ENCODE results near the gene FGD3. TPM values are rescaled to one million over a fixed set of nuclear protein-coding genes. Genes with fewer than 3 reads are reported as not detected.

Gene FGD3
- total and polyA plus RNA-seq, 9 of the 15 experiments (the other 6 are each of a cell fraction or from before 2014, with no cell fraction given) = 0.07 to 1.3 (median 0.29) TPM

DNA sequence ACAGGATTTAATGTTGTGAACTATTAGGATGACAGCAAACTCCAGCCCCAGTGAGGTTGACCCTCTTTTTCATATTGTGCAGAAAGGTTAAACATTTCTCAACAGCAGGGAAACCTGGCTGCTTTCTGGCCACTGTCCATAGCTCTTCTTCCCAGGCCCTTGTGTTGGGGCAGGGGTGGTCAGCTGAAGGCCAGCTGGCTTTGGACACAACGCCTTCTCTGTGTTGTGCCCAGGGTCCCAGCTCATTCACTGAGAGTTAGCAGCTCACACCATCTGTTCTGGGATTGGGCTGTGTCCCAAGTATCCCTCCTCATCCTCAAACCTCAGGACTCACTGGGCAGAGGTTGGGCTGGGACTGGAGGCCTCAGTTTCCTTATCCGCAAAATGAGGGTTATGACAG lies 1.3 kb downstream of the FGD3 start:
- no peaks in the 10 kb centered on the region for H4K20me1 ChIP-seq (replicated peaks; ENCODE audit: control insufficient read depth, insufficient read depth, low read length)
- no peaks in the 10 kb centered on the region for H3K79me2 ChIP-seq (ENCODE audit: control insufficient read depth, insufficient read depth, low read length)
- no peak for DNase-seq (ENCODE audit: extremely low read depth in 1 of 4, low spot score in 3 of 4)
- intact Hi-C loops (cut with micrococcal nuclease) = no loop called here
- in situ Hi-C loops (cut with MboI) = no loop called here
- ChIA-PET POLR2A (no interaction called here), CTCF (ENCODE audit: low intra/inter-chr PET ratio) (no interaction called here)
- no peak overlapping the region for H3K4me2 ChIP-seq (ENCODE audit: insufficient read depth, low read length)
- ATAC-seq = no peak
- no peak overlapping the region for H3K27ac ChIP-seq (ENCODE audit: extremely low read depth, low read depth, low read length)
- no peak for FAIRE-seq
- H3K4me1 ChIP-seq (replicated peaks in 1 of 2; ENCODE audit: control insufficient read depth in 2 of 2, insufficient read depth in 2 of 2, low read length in 2 of 2) = peaks cover 0 to 6% of the 10 kb centered on the region in 2 experiments; a peak in 2 of 5 replicates
- peaks cover 3% of the 10 kb centered on the region; the same call in 1 of the 2 replicates for H3K9me3 ChIP-seq (replicated peaks; ENCODE audit: control insufficient read depth, insufficient read depth, low read depth, low read length)
- peaks cover 49 to 69% of the 10 kb centered on the region in 2 experiments for H3K27me3 ChIP-seq (ENCODE audit: control insufficient read depth in 2 of 2, insufficient read depth in 2 of 2, low read length in 2 of 2)
- H3K36me3 ChIP-seq (ENCODE audit: control insufficient read depth, insufficient read depth, low read length) = no peaks in the 10 kb centered on the region
- no peak overlapping the region for H3K9ac ChIP-seq (ENCODE audit: insufficient read depth in 1 of 2, low read depth in 2 of 2, low read length in 2 of 2)
- H2AFZ ChIP-seq (ENCODE audit: low read depth, low read length) = no peak overlapping the region
- 5% methylated on average over 2 of the region's 2 CpGs for WGBS (ENCODE audit: insufficient coverage, low coverage, missing lambda C conversion rate)
- no peak overlapping the region for H3K4me3 ChIP-seq
- no TSS peak for BruUV-seq (replicated peaks)
- H3K9me1 ChIP-seq (ENCODE audit: control insufficient read depth, insufficient read depth, low read length) = no peaks in the 10 kb centered on the region
- TF ChIP-seq, protein P1, sequence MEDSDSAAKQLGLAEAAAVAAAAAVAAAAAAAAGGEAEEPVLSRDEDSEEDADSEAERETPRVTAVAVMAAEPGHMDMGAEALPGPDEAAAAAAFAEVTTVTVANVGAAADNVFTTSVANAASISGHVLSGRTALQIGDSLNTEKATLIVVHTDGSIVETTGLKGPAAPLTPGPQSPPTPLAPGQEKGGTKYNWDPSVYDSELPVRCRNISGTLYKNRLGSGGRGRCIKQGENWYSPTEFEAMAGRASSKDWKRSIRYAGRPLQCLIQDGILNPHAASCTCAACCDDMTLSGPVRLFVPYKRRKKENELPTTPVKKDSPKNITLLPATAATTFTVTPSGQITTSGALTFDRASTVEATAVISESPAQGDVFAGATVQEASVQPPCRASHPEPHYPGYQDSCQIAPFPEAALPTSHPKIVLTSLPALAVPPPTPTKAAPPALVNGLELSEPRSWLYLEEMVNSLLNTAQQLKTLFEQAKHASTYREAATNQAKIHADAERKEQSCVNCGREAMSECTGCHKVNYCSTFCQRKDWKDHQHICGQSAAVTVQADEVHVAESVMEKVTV (CRISPR knock-in tag; IDR thresholded peaks at IDR 0.05) = no peak
- TF ChIP-seq ATF1 (CRISPR knock-in tag; IDR thresholded peaks at IDR 0.05) (no peak), ATF1 (tag; IDR thresholded peaks at IDR 0.05) (no peak), ZNF311 (CRISPR knock-in tag; IDR thresholded peaks at IDR 0.05) (no peak), NR2C2 (CRISPR knock-in tag; IDR thresholded peaks at IDR 0.05) (no peak), NR2C2 (tag; IDR thresholded peaks at IDR 0.05) (no peak), MCM2 (IDR thresholded peaks at IDR 0.05; ENCODE audit: low read depth) (no peak), KLF16 (IDR thresholded peaks at IDR 0.05) (no peak)
- TF ChIP-seq, protein P2, sequence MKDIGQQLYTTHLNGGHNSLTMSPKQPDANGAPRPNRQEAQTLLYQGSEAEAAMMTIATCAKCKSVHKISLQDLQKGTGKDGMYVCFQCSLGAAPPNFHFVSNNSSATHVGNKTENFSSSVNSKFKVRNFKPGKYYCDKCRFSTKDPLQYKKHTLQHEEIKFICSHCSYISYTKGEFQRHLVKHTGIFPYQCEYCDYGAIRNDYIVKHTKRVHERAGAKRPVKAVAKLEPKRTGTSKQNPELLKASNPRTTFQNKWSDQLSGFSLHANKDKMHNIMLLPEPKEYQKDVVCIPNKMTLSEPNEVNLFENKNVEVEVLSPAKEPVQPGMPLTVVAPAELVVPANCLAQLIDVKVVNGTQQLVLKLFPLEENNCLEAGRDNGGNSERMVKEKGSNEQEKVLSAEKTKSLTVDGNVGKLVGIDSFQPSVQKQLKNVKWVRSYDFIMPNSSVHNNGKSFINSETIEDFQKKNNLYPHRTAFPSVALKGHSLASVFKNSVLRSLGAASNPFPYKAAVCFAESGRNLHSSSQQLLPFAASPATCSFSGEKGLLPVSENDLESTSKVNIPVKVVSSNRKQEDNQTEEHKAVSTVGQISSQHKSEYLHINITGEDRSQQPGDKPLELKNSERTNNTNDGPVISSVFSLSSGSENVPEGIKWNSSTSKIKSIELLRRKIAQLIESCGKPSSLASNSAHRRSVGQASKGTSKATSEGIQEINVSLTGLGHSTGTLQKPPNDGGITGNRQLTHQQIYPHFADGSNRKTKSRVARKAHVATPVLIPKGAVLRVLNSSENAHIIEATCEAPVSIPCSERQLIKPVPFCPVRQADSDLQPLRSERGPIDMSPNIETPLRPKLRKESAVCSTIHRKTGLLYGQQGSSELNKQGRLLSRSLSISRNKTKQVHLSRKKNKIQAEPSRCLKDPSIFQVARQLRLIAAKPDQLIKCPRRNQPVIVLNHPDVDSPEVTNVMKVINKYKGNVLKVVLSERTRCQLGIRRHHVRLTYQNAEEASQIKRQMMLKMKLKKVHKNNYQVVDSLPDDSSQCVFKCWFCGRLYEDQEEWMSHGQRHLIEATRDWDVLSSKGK (CRISPR knock-in tag; IDR thresholded peaks at IDR 0.05) = no peak
- TF ChIP-seq, protein P3, sequence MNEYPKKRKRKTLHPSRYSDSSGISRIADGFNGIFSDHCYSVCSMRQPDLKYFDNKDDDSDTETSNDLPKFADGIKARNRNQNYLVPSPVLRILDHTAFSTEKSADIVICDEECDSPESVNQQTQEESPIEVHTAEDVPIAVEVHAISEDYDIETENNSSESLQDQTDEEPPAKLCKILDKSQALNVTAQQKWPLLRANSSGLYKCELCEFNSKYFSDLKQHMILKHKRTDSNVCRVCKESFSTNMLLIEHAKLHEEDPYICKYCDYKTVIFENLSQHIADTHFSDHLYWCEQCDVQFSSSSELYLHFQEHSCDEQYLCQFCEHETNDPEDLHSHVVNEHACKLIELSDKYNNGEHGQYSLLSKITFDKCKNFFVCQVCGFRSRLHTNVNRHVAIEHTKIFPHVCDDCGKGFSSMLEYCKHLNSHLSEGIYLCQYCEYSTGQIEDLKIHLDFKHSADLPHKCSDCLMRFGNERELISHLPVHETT (CRISPR knock-in tag; conservative IDR thresholded peaks at IDR 0.05 in 1 of 2, IDR thresholded peaks at IDR 0.05 in 1 of 2) = no peak
- TF ChIP-seq, protein P4, sequence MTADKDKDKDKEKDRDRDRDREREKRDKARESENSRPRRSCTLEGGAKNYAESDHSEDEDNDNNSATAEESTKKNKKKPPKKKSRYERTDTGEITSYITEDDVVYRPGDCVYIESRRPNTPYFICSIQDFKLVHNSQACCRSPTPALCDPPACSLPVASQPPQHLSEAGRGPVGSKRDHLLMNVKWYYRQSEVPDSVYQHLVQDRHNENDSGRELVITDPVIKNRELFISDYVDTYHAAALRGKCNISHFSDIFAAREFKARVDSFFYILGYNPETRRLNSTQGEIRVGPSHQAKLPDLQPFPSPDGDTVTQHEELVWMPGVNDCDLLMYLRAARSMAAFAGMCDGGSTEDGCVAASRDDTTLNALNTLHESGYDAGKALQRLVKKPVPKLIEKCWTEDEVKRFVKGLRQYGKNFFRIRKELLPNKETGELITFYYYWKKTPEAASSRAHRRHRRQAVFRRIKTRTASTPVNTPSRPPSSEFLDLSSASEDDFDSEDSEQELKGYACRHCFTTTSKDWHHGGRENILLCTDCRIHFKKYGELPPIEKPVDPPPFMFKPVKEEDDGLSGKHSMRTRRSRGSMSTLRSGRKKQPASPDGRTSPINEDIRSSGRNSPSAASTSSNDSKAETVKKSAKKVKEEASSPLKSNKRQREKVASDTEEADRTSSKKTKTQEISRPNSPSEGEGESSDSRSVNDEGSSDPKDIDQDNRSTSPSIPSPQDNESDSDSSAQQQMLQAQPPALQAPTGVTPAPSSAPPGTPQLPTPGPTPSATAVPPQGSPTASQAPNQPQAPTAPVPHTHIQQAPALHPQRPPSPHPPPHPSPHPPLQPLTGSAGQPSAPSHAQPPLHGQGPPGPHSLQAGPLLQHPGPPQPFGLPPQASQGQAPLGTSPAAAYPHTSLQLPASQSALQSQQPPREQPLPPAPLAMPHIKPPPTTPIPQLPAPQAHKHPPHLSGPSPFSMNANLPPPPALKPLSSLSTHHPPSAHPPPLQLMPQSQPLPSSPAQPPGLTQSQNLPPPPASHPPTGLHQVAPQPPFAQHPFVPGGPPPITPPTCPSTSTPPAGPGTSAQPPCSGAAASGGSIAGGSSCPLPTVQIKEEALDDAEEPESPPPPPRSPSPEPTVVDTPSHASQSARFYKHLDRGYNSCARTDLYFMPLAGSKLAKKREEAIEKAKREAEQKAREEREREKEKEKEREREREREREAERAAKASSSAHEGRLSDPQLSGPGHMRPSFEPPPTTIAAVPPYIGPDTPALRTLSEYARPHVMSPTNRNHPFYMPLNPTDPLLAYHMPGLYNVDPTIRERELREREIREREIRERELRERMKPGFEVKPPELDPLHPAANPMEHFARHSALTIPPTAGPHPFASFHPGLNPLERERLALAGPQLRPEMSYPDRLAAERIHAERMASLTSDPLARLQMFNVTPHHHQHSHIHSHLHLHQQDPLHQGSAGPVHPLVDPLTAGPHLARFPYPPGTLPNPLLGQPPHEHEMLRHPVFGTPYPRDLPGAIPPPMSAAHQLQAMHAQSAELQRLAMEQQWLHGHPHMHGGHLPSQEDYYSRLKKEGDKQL (CRISPR knock-in tag; IDR thresholded peaks at IDR 0.05; ENCODE audit: borderline replicate concordance) = no peak

Measured in K562 (cell line).